Stomach (tissue), 4 donors: ENCODE results near the gene TCP10L.

Experiments used
- CTCF ChIP-seq, 7 experiments: fragments of 450-650 bp in 4 of 7; fragments of 200-600 bp in 3 of 7; sonication (generic) in 3 of 7; IDR thresholded peaks; one replicate each; pipeline ENCODE4 v1.5.1; 2016 to 2019; ENCODE audit warnings: antibody characterized with exemption in 7 of 7, control low read depth in 2 of 7, mild to moderate bottlenecking in 1 of 7
- EP300 ChIP-seq: sonication (generic); formaldehyde crosslinking; IDR thresholded peaks from one replicate; pipeline ENCODE4 v1.6.1; 2017; ENCODE audit warnings: antibody characterized with exemption
- POLR2A ChIP-seq, 4 donors: fragments of 450-650 bp; IDR thresholded peaks; one replicate each; pipeline ENCODE4 v1.6.1; 2016; ENCODE audit warnings: antibody characterized with exemption in 4 of 4, control low read depth in 2 of 4, mild to moderate bottlenecking in 1 of 4, moderate library complexity in 1 of 4

- TF ChIP-seq CTCF (IDR thresholded peaks at IDR 0.05) (no peak), POLR2A (IDR thresholded peaks at IDR 0.05) (no peak), EP300 (no peak)
Measured at GRCh38 chr21:32570456-32570855, 14.9 kb downstream of the TCP10L start.
